Left ventricle myocardium superior (tissue), 1 donor: ENCODE results near the gene NCOA7. TPM values are rescaled to one million over a fixed set of nuclear protein-coding genes. Genes with fewer than 3 reads are reported as not detected.
"Not testable (repeated sequence)": the region's sequence is repeated elsewhere in the genome, so short reads cannot be mapped to it uniquely, and the experiment has no call there.

ENCODE experiments used
- ATAC-seq: fragments of 200-7000 bp; cut with Tn5 transposase; one replicate; pipeline ENCODE4 v1.9.1; 2020; ENCODE audit warnings: mild to moderate bottlenecking, moderate library complexity
- DNase-seq: peaks from one replicate; pipeline ENCODE4 v3.0.0-alpha.2; 2020
- intact Hi-C: fragments of 100-400 bp; cut with micrococcal nuclease; formaldehyde crosslinking; loops from one replicate; pipeline ENCODE4 v1.11.0; 2022
- total RNA-seq: library from RNA; stranded (reverse); fragmentation: NEBNext Ultra II Directional; extraction: Animal tissue kit (Norgen Biotek cat#: 25700); gene quantifications from one replicate; pipeline ENCODE4 v1.2.1, GENCODE V29; 2021
- donor health status: DM: no; HTN: yes; CAD: no; lungs with severe emphysema.

NCOA7 gene
- total RNA-seq, 1 donor from 2014 or later = 10.2 TPM

DNA sequence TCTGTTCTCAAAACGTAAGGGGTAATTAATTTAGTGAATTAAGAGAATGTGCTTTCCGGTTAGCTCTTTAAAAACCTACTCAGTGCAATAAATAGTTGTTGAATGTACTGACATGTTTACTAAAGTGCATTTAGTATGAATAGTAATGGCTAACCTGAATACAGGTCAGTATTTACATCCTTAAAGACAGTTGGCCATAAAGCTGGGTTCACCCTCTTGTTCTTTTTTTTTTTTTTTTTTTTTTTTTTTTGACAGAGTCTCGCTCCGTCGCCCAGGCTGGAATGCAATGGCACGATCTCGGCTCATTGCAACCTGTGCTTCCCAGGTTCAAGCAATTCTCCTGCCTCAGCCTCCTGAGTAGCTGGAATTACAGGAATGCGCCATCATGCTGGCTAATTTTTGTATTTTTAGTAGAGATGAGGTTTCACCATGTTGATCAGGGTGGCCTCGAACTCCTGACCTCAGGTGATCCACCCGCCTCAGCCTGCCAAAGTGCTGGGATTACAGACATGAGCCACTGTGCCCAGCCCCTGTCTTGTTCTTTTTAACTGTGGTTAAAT is 14.2 kb downstream of the NCOA7 start:
- ATAC-seq, DNase-seq, intact Hi-C loops: not testable (repeated sequence)

DNA sequence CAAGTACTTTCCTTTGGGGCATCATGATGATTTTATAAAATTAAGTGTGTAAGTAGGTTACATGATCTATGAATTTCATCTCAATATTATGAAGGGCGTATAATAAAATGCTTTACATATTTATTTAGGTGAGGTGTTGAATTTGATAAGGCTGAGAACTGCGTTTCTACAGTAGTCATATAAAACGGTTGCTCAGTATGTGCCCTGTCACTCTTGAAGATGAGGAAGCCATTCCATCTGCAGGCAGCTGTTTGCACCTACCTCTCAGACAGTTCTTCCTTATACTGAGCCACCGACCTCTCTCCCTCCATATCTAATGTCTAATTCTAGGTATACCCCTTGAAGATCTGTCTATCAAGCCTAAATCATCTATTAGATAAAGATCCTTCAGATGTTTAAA is 16.1 kb downstream of the NCOA7 start:
- intact Hi-C loops = no loop called here
- DNase-seq = no peak

DNA sequence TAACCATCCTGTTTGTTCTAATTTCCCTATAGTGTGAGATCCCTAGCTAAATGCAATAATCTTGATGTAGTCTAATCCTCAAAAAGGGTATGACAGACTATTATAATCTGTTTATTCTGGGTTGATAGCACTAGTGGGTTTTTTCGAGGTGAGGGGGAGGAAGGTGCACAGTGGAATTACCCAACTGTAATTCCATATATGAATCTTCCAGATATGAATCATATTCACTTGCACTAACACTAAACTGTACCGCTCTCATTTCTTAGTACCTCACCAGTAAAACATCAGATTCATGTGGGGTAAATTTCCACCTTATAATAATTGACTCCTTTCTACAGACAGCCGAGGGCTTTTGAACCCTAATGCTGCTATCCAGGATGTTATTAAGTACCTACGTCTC is 16.5 kb downstream of the NCOA7 start:
- ATAC-seq = no peak
- intact Hi-C loops = no loop called here
- no peak for DNase-seq

More for the DNA sequence above, 16.1 kb downstream of the NCOA7 start:
- ATAC-seq = no peak

DNA sequence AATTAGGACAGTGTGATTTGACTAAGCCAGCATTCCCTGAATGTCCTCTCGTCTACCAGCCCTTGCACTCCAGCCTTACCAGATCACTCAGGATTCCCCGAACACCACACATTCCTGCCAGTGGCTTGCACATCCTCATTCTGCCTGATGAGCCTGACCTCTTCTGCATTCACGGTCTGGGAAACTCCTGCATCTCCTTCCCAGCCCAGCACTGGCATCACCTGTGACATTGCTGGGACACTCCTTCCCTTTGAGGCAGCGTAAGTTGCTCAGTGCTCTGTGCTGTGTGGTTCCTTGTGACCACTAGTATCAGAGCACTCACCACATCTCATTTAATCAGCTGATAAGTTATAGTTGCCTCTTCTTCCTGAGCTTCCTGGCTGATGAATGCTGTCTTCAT is 17.3 kb downstream of the NCOA7 start:
- intact Hi-C loops = no loop called here
- no peak for ATAC-seq
- DNase-seq = no peak

DNA sequence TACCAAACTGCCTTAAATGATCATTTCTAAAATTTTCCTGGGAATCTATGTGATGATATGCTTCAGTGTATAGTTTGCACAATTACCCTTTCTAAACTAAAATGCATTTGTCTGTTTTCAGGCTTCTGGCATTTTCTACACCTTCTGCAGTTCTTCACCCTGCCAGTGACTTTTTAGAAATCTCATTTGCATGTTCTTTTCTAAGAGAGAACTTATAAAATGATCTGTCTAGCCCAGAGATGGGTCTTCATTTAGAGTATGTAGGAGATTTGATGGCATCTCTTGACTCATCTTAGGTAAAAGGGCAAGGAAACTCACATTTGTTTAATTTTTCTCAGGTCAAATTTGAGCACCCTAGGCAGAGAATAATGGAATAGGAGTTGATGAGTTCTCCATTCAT is 17.8 kb downstream of the NCOA7 start:
- DNase-seq = no peak
- no peak for ATAC-seq
- intact Hi-C loops = no loop called here

DNA sequence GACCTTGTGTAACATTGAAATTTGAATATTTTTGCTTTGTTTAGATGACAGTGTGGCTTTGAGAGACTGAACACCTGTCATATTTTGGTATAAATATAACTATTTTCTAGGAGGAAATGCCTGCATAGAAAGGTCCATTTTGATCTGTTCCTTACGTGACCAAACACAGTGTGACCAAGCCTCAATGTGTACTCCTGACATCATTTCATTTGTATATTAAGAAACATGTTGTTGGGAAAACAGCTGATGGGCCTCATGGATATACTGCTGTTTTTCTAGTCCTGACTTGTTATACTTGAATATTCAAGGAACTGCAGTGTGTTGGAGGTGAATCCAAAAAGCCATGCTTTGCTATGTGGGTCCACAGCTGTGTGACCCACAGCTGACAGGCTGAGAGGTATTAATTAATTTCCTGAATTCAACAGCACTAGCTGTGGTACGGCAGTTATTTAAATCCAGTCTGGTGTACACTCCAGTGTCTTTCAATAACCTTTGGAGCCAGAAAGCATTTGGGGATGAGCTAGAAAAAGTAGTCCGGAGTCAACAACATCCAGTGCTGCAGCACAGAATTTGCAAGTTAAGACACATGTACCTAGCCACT is 18.9 kb downstream of the NCOA7 start:
- intact Hi-C loops = no loop called here
- ATAC-seq = no peak
- no peak for DNase-seq

DNA sequence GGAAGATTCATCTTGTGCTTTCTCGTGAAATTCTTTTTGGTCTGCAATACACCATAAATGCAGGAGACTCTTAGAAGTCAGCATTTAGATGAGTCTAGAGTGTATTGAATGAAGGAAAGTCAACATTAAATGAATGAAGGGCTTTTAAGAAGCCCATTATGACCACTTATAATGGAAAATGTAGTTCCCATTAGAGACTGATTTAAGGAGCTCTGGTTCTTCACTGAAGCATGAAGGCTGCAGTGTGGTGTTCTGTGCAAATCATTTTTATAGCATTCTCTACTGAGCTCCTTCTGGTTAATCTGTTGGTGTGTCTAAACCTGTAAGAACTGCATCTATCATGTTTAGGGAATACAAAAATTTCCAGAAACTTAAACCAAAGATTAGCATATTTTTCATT is 19.7 kb downstream of the NCOA7 start:
- no peak for ATAC-seq
- intact Hi-C loops = no loop called here

DNA sequence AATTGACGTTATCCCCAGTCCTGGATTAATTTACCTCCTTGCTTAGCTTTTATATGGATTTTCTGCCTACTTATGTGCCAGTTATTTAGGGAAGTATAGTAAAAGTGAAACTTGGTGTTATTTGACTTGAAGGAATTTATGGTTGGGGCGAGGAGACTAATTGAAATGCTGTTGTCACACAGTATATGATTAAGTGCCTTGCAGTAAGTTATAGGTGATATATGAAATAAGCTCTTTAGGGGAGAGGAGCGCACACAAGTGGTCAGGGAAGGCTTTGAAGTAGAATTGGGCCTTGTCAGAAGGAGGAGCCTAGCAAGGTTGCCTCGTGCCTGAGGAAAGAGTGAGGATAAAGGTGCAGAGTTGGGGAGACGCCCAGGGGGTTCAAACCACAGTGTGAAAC is 20.5 kb downstream of the NCOA7 start:
- intact Hi-C loops = no loop called here
- DNase-seq = no peak
- ATAC-seq = no peak

More for the DNA sequence above, 19.7 kb downstream of the NCOA7 start:
- no peak for DNase-seq

DNA sequence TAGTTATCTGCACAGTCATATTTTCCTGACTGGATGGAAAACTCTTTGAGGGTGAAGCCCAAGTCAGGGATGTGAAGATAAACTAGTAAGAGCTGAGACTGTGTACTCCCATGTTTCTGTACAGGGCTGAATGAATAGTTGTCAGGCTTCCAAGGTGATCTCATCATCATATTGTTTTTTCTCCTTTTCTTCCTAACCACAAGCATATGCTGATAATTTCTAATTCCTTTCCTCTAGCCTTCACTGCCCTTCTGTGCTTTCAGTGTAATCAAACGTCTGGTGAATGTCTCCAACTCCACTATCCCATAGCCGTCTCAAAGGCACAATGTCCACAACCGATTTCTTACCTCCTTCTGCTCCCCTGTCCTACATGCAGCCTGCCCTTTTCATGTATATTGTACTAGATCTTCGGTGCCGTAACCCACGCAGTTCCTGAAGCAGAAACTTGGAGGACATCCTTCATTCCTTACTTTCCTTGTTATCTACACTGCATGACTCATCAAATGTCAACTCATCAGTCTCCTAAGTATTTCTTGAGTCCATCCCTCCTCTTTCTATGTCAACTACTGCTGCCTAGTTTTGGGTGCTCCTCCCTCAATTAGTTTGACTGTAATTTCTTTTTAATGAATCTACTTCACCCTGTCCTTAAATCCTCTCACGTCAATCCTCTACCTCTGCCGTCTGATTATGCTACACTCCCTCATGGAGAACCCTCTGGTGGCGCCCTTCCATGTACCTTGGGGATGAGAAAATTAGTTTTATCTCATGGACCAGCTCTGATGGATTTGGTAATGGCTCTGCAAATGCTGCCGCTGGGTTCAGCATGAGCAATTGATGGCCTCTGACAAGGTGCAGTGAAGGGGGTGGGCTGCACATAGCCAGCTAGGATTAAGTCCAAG is 21.9 kb downstream of the NCOA7 start:
- ATAC-seq = peak; percentile 85
- no peak for DNase-seq
- intact Hi-C loops = no loop called here

DNA sequence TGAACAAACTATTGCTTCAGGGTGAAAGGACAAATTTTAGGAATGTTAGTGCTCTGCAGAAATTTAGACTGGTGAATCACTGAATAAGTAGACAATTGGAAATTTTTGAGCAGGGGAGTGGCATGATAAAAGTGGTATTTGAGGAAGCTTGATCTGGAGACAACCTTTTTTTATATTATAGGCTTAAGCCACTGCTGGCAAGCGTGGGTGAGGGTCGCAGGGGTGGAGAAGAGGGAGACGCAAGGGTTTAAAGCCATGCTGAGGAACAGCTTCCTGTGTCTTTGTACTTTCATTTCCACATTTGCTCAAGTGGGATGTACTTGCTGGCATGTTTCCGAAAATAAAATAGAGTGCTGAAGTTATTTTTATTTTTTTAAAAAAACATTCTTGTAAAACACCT is 23.7 kb downstream of the NCOA7 start:
- ATAC-seq = no peak
- no peak for DNase-seq
- intact Hi-C loops = no loop called here

DNA sequence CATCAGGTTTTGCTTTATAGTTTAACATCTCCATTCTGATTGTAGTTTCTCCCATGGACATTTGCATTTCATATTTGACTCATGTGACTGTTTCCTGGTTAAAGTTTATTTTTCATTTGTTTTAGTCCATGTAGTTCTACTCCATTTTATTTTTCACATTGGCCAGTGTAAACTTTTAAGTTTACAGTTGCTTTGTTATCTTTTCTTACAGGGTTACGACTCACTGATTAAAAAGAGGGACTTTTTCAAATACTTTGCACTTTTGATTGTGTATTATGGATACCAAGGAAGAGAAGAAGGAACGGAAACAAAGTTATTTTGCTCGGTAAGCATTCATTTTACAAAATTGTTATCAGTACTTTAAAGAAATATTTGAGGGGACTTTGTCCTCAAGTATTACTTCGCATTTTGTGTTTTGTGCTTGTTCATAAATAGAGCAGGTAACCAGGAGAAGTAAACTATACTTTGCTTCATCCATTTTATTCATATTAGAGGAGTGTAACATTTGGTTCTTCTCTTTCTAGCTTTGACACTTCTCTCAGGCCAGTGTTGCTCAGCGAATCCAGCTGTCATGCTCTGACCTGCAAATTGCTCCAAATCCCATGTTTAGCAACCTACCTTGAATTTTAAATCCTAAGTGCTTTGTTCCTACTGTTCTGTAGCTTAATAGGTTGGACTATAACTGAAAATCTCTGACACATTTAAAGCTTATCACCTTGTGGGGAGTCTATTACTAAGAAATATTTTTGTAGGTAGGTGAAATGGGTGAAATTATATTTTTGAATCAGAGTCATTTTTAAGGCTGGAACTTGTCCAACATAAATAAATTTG is 24.5 kb downstream of the NCOA7 start:
- DNase-seq (no peak), ATAC-seq (no peak)
- intact Hi-C loops = no loop called here

DNA sequence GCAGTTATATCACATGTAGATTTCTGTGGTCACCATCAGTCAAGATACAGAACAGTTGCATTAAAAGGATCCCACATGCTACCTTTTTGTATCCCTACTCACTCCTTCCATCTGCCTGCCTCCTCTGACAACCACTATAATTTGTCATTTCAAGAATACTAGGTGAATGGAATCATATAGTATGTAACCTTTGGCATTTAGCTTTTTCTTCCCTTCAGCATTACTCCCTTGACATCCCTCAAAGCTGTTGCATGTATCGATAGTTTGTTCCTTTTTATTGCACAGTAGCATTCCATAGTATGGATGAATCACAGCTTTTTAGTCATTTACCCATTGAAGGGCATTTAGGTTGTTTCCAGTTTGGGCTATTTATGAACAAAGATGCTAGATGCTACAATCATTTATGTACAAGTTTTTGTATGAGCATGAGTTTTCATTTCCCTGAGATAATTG is 26.1 kb downstream of the NCOA7 start:
- ATAC-seq = no peak
- no peak for DNase-seq
- intact Hi-C loops = no loop called here

DNA sequence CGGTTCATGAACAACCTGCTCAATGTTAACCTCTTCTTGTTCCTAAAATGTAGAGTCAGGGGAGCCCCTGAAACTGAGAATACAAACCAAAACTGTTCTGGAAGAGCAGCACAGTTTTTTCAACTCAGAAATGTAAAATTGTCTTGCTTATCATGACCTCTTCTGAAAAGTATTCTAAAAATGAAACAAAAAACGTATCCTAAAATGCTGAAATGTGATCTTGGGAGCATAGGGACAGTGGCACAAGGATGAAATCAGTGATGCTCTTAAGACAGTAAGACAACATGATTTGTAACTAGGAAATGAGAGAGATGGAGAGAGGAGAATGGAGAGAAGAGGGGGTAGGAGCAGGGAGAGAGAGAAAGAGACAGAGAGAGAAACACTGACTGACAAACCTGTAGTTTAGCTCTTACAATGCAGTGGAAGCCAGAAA is 27.5 kb downstream of the NCOA7 start:
- intact Hi-C loops = no loop called here
- peak; percentile 8 for ATAC-seq
- DNase-seq = no peak

DNA sequence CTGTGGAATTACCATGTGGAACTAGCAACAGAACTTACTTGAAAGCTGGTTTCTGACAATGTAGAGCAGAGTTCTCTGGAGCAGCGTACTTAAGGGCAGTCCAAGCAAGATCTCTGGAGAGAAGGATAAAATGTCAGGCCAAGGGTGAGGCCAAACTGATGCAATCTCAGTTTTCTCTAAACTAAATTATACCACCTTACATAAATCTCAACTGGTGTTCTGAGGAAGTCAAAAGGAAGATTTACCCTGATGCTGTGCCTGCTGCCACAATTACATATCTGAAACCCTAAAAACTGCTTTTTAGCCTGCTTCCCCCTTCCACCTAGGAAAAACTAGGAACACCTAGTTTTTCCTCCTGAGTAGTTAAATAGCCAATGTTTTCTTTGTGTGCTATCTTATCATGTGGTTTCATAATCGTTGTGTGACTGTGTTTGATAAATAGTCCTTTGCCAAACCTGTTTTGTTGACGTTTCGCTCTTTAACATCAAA is 28.1 kb downstream of the NCOA7 start:
- intact Hi-C loops = no loop called here
- peak; percentile 87 for ATAC-seq
- no peak for DNase-seq

DNA sequence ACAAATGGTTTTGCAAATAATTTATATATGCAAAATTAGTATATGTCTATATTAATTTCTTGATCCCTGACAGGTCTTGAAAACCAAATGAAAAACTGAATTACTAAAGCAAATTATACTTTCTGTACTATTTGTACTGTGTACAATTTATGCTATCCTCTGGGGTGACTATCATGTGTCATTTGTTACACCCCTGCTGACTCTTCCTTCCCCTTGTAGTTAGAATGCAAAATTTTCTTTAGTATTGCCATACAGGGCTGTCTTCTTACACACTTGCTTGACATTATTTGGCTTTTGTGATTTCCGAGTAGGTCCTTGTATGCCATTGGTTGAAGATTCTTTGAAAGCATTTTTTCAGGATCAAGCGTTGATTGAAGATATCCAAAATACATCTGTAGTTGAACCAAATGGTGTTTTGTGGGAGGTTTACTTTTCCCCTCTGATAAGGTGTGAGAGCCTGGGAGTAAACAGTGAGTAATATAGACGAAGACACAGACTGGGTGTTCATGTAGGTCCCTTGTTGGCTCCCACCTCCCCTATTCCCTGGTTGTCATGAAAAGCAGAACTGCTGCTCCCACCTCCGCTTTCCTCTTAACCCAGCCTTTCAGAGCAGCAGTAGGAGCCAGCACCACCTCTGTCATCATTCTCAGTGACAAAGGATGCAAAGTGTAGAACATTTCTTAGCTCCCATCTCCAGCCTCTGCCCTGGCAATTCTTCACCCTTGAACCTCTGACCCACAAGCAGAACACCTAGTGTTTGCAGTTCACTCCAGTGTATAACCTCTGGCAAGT is 29.0 kb downstream of the NCOA7 start:
- DNase-seq (no peak), ATAC-seq (no peak)
- intact Hi-C loops = no loop called here

DNA sequence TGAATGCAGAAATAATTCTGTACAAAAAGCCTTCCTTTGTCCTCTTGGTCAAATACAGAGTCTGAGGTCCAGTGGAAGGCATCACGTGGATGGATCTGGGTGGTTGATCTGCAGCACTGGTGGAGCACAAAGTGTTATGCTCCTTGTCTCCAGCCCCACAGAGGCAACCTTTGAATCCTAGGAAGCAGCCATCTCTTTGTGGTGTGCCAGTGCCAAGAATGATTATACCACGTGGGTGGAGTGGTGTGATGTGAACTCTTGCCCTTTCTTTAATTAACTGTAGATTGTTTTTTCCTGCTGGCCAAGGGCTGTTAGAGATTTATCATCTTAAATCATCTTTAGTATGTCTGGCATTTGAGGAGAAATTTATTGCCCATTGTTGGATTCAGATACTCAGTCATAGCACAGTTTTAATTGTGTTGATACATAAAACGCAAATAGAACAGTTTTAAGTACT is 31.1 kb downstream of the NCOA7 start:
- ATAC-seq (peak; percentile 56), DNase-seq (no peak)
- intact Hi-C loops = no loop called here

DNA sequence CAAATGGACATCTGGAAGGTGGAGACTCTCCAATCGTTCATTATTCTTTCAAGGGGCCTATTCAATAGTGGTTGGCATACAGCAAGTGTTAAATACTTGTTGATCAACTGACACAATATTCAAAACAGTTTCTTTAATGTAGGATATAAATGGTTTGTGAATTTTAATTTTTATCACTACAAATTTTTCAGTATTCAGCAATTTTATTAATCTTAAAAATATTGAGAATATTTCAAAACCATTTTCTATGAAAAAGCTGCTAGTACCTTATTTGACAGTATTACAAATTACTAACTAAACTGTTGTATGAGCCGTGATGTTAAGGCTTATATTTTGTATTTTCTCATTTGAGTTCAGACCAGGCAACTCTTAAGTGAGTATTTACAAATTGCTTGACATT is 32.4 kb downstream of the NCOA7 start:
- intact Hi-C loops = no loop called here
- DNase-seq = no peak
- no peak for ATAC-seq

DNA sequence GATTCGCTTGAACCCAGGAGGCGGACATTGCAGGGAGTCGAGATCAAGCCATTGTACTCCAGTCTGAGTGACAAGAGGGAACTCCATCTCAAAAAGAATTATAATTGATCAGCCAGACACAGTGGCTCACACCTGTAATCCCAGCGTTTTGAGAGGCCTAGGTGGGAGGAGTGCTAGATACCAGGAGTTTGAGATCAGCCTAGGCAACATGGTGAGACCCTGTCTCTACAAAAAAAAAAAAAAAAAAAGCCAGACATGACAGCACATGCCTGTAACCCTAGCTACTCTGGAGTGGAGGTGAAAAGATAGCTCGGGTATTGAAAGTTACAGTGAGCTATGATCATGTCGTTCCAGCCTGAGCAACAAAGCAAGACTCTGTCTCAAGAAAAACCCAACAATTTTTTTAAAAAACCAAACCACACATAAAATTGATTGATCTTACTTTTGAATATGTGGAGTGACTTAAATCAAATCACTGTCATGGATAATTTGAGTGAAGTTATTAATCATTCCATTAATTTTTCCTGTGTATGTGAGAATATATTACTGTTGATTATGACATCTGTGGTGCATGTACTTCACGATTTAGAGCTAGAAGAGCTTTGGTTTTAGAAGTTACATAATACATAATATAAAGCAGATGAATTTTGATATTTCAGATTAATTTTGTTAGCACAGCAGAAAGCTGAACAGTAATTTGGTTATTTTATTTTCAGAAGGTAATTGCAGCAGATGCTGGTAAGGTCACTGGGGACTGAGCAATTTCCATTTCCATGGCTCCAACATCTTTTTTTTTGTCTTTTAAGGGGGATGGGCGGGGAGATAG is 34.4 kb downstream of the NCOA7 start:
- ATAC-seq (peak; percentile 26), DNase-seq (no peak)
- intact Hi-C loops = no loop called here
